Measurements from ENCODE around the gene CASZ1.

The CASZ1 gene

DNA sequence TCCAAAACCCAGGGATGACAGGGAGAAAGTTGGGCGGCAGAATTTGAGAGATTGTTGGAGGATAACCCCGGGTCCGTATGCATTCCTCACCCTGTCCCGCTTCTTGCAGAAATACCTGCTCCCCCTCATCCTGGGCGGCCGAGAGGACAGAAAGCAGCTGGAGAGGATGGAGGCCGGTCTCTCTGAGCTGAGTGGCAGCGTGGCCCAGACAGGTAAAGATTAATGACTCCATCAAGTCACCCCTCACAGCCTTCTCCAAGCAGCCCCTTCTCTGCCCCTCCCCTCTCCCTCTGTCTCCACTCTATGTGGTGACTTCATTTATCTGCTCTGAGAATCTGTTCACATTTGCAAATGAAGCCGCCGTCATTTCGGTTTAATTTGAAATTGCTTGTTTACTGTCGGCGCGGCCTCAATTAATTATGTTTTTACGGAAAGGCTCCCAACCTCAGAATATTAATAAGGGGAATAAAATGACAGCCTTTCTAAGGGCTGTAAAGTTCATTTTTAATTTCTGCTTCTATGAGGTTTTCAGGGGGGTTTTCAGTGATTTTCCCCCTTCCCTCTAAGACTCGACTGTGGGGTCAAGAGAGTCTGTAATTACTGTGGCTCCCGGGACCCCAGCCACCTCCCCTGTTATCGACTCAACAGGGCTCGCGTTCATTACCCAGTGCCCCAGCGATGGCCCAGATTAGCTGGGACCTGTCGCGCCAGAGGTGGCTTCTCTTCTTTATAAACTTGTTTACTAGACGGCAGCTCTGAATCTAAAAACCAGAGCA, 173.3 kb downstream of the CASZ1 start:
- no peak for DNase-seq (ENCODE audit: low read depth in 3 of 3)

DNA sequence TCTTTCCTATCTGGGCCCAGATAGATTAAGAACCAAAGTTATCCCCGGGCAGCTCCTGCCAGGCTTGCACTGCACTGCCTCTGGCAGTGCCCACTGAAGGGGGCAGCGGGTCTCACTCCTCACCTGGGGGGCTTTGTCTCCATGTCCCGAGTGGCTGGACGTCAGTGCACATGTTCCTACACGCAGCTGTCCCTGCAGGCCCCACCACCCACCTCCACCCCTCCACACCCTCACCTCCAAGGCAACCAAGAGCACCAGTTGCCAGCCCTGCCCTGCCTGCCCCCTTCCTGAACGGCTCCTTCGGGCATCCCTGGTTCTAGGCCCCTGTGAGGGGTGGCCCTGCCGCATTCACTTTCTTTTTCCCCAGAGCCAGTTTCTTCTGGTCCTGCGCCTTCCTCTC, 174.5 kb downstream of the CASZ1 start:
- no peak for DNase-seq (ENCODE audit: low read depth in 3 of 3)

DNA sequence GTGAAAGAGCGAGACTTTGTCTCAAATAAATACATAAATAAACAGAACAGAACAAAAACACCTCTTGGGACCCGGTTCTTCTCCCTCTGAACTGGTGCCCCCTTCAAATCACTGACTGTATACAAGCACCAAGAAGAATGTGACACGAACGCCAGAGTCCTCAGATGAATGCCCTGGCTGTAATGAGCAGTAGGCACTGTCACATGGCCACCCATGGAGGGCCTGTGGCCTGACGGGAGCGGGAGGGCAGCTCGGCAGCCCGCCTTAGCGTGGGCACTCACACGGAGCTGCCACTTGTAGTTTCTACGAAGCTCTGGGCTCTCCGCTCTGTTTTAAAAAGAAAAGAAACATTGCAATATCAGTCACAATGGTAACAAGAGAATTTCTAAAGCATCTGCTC, 175.7 kb downstream of the CASZ1 start:
- DNase-seq (ENCODE audit: low read depth in 3 of 3) = no peak

DNA sequence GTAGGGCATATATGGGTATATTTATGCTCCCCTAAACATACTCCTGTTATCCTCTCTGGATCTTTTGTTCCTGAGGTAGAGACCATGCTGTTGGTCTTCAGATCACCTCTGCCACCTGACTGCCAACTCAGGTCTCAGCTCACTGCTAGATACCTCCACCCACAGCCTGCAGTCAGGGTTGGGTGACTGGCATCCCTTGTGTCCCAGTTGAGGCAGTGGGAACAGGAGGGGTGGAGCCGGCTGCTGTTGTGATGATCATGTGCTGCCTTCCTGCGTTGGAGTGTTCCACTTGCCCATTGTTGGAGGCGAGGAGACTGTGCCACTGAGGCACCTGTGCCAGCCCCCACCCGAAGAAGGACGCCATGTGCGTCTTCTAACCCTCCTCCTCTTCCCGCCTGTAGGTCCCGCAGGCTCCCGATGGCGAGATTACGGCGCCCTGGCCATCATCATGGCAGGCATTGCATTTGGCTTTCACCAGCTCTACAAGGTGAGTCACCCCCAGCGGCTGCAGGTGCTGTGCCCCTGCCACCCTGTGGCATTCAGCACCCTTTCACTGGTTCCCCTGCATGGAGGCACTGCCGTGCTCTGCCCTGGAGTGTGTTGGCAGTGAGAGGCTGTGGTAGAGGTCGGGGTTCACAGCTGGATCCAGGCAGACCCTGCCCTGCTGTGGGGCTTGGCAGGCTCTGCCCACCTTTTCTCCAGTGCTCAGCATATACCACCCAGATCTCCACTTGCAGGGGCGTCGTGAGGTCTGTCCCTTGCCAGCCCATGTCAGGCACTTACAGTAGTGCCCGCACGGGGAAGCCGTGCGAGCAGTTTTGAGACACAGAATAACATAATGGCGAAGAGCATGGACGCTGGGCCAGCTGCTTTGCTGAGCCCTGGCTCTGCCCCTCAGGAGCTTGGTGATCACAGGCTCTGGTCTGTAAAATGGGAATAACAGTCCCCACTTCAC, 178.2 kb downstream of the CASZ1 start:
- DNase-seq (ENCODE audit: low read depth in 3 of 3) = no peak

DNA sequence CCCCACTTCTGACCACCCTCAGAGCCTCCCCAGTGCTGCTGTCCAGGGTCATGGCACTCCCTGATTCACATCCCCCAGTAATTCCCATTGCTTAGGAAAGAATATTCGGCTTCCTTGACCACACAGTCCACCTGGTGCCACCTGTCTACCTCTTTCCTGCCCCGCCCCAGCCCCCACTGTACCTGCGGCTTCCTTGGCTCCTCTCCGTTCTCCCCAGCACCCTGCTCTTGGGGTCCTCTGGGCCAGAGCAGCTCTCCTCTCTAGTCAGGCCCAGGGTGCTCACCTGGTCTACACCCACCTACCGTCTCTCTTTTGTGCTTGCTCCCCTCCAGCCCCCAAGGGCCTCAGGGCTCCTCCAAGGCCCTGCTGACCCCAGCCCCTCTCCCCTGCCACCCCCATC, 179.1 kb downstream of the CASZ1 start:
- no peak for DNase-seq (ENCODE audit: low read depth in 3 of 3)

DNA sequence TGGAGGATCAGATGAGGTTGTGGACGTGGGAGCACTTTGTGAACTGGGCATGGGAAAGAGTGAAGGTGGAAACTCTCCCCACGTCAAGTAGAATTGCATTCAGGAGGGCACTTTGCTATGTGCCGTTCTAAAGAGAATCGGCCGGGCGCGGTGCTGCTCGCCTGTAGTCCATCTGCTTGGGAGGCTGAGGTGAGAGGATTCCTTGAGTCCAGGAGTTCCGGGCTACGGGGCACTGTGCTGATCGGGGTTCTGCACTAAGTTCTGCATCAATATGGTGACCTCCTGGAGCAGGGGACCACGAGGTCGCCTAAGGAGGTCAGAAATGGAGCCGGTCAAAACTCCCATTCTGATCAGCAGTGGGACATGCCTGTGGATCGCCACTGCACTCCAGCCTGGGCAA, 179.8 kb downstream of the CASZ1 start:
- DNase-seq (ENCODE audit: low read depth in 3 of 3) = no peak

DNA sequence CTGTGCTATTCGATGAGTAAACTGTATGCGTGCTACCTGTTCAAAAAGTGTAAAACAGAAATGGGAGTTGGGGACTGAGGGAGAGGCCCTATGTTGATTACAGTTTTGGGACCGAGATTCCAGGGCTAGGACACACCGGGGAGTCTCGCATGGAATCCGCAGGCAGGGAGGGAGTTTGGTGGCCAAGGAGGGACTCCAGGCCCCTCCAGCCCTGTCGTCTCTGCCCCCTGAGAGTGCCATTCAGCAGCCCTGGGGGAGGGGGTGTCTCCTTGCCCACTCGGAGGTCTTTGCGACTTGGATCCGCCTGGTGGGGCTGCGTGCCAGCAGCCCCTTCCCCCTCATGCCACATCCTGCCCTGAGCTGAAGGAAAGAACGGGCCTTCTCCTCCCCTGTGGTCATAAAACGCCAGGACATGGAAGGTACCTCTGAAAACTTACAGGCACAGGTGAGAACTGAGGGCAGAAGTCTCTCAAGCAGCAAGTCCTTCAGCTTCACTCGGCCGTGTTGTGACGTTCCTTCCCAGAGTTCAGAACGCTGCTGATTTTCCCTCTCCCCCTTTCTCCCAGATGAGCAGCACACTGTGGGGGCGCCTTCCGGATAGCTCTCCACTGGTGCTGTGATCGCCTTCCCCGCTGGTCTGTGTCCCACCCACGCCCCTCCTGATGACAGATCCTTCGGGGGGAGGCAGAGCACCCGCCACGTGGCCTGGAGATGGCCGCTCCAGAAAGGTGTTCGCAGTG, 180.3 kb downstream of the CASZ1 start:
- DNase-seq (ENCODE audit: low read depth in 3 of 3) = no peak

DNA sequence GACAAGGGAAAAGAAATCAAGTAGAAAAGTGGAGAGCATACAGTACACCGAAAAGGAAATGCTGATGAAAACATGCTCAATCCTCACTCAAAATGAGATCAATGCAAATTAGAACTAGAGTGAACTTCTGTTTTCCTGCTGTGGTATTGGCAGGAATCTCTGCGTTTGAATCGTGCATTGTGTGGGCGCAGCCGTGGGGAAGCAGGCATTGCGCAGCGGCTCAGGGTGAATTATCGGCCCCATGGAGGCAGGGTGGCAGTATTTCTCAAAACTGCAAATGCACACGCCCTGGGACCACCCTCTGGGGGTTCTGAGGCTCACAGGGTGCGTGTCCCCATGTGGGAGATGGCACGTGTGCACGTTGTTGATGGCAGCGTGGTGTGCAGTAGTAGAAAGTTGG, 181.1 kb downstream of the CASZ1 start:
- no peak for DNase-seq (ENCODE audit: low read depth in 3 of 3)

DNA sequence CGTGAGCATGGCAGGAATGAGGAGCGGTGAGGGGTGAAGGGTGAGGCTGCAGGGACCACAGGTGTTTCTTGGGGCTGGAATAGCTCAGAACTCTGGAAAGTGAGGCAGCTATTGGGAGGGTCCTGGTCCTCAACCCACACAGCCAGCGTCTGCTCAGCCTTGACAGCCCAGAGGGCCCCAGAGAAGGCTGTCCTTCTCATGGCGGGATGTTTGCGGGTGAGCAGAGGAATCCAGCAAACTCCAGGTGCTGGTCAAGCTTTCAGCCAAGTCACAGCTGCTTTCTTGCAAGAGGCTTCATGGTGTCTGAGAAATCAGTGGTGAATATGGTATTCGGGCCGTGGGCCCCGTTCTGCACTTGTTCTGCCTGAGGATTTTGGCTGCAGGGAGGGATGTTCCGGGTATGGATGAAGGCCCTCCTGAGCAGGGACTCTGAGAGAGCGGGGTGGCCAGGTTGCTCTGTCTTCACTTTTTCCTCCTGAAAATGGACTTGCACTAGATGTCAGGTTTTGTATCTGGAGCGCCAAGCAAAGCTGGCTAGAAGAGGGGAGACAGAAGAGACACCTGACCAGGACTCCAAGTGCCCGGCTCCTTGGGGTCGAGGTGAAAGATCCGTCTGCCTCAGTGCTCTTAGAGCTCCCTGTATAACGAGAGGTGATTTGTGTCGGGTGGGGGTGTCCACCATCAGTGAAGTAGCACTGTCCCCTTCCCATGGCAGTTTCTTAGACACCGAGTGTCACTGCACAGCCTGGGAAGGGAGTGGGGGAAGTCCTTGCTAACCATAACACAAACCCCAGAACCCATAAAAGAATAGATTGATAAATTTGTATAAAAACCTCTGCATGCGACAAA, 181.8 kb downstream of the CASZ1 start:
- DNase-seq (ENCODE audit: low read depth in 3 of 3) = no peak

DNA sequence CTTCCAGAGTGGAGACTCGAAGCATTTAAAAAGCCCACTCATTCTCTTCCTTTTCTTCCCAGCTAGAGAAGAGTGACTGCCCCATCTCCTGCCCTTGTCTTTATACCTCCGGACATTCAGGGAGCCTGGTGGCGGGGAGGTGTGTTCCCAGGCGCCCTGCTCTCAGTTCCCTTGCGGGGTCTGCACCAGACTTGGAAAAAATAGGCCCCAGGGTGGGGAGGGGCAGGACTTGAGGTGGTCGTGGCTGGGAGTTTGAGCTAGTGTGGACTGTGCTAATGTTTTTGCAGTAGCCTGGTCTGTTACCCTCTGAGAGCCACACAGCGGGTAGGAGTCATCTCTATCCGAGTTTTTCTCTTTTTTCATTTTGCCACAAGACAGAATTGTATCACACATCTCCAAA, 182.6 kb downstream of the CASZ1 start:
- no peak for DNase-seq (ENCODE audit: low read depth in 3 of 3)

DNA sequence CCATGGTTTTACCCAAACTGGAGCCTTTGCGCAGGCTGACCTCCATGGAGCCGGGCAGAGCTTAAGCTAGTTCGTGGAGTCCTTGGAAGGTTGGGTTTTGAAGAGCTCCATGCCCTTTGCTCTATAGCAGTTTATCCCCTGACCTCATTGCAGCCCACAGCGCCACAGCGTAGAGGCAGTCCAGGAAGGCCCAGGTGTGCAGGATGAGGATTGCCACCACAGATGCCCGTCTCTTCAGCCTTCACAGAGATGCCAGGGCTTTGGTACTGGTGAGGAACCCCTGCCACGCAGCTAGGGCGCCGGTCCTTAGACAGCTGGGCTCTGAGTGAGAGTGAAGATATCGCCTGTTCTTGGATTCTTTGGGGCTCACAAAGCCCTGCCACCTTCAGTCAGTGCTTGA, 183.1 kb downstream of the CASZ1 start:
- DNase-seq (ENCODE audit: low read depth in 3 of 3) = no peak

DNA sequence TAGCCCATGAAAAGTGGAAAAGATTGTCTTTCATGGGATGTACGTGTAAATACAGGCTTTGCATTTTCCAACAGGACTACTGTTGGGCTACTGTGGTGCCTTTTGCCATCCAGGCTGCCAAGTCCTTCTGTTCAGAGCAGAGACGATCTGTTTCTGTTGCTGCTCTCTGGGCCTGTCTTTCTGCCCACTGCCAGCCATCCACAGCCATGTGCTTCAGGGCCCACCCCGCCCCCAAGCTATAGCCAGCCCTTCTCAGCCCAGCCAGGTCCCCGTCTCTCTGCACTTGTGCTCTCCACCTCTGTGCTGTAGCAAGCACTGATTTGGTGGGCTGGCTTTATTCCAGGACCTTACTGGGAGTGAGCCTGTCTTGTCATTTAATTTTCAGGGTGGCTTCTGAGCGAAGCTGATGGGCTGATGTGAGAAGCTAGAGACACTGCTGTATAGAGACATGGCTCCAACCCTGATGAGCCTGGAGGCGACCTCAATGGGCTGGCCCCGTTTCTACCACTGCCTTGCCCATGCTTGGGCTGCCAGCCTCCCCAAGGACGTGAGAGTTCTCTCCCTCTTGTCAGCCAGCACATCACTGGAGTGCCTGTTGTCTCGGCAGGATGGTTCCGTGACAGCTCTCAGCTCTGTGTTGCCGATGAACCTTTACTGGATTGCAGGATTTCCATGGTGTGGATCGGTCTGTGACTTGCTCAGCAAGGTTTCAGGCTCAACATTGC, 183.8 kb downstream of the CASZ1 start:
- no peak for DNase-seq (ENCODE audit: low read depth in 3 of 3)

DNA sequence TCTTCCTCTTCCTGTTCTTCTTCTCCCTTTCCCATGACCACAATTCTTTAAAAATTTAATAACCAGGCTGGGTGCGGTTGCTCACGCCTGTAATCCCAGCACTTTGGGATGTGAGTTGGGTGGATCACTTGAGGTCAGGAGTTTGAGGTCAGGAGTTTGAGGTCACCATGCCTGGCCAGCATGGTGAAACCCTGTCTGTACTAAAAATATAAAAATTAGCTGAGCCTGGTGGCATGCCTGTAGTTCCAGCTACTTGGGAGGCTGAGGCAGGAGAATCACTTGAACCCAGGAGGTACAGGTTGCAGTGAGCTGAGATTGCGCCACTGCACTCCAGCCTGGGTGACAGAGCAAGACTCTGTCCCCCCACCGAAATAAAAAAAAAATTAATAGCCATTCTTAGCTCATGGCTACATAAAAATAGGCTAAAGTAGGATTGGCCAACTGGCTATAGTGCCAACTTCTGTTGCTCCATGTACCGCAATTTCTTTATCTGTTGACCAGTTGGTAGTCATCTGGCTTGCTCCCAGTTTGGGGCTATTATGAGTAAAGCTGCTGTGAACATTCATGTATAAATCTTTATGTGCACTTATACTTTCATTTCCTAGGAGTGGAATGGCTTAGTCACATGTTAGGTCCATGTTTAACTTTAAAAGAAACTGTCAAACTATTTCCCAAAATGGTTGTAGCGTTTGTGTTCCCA, 185.4 kb downstream of the CASZ1 start:
- DNase-seq (ENCODE audit: low read depth in 3 of 3) = no peak

DNA sequence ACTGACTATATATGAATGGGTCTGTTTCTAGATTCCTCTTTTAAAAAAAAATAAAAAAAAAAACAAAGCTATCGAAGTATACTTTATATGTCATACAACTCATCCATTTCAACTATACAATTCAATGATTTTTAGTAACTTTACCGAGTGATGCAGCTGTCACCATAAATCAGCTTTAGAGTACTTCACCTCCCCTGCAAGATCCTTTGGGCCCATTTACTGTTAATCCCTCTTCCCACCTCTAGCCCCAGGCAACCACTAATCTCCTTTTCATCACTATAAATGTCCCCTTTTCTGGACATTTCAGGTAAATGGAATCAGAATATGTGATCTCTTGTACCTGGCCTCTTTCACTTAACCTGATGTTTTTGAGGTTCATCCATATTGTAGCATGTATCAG, 187.8 kb downstream of the CASZ1 start:
- no peak for DNase-seq (ENCODE audit: low read depth in 3 of 3)

DNA sequence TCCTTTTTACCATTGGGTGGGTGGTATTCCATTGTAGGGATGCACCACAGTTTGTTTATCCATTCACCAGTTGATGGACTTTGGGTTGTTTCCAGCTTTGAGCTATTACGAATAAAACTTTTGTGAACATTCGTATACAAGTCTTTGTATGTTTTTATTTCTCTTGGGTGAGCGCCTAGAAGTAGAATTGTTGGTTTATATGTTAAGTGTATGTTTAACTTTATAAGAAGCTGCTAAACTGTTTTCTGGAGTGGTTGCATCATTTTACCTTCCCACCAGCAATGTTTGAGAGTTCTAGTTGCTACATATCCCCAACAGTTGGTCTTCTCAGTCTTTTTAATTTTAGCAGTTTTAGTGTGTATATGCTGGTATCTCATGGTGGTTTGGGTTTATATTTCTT, 189.2 kb downstream of the CASZ1 start:
- no peak for DNase-seq (ENCODE audit: low read depth in 3 of 3)

DNA sequence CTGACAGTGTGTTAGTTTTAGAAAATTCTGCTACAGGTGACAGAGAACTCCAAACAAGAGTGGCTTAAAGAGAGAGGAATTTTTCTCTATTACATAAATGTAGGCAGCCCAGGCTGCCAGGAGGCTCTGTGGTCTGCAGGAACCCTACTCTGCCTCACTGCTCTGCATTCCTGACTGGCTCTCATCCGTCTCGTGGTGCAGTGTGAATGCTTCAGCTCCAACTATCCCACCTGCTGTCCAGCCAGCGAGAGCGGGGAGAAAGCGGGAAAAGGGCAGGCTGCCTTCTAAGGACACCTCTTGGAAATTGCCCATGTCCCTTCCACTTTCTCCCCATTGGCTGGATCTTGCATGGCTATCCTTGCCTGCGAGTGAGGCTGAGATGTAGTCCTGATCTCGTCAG, 190.4 kb downstream of the CASZ1 start:
- DNase-seq (ENCODE audit: low read depth in 3 of 3) = no peak

DNA sequence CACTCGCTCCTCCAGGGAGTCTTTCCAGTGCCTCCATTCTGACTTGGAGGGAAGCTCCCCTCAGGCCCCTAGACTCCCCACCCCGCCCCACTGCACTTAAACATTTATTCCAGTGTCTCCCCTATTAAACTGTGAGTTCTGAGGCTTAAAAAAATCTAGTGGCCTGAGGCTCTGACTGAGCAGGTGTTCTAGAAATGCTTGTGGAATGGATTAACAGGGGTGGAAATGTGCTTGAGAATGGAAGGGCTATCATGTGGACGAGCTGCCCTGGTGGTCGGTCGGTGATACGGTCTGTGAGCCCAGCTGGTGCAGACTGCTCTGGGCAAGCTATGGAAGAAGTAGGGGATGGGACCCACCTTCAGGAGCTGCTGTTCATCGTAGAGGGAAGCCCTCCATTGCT, 191.5 kb downstream of the CASZ1 start:
- DNase-seq (ENCODE audit: low read depth in 3 of 3) = no peak

DNA sequence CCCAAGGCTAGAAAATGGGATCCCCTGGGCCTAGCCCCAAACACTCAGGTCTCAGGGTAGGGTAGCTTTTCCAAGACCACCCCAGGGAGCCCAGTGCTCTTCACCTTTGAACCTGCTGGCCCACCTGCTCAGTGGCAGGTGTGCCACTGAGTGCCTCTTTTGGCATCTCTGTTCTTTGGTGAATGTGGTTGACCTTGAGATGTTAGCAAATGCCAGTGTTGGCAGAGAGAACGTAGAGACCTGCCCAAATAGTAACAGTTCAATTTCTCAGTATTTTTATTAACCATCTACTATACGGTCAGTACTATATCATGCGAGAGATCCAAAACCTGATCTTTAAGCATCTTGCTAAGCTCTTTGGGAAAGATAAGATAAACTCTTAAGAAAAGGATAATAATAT, 193.5 kb downstream of the CASZ1 start:
- no peak for DNase-seq (ENCODE audit: low read depth in 3 of 3)

DNA sequence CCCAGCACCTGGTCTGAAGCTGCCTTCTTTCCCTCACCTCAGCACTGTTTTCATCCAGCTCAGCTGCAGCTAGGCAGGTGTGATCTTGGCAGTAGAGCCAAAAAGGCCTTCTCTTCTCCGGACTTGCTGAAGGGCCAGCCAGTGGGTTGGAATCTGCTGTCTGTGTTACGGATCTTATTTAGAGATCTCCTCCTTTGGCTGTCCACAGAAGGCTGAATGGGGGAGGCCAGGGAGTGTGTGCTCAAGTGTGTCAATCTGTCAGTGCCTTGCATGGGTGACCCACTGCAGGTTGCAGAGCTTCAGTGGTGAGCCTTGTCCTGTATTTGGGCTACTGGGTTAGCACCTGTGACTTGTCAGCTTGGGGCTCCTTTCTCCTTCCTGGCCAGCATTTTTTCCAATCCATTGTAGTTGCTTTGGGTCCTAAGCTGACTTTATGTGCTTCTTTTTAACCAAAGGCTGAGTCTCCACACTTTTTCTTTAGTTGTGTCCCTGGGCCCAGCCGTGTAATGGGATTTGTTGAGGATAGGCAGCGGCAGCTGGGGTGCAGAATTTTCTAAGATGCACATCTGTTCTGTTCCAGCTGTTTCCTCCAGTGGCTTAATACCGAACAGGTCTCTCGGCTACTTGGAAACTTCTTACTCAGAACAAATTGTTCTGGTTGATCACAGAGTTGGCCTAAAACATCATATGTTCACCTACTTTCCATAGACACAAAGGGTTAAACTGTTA, 194.9 kb downstream of the CASZ1 start:
- DNase-seq (ENCODE audit: low read depth in 3 of 3) = no peak

Data from stimulated activated CD4-positive, alpha-beta T cell treated with anti-CD3 and anti-CD28 coated beads, TNF-alpha, amount 100 ng/mL, for 48 hours (primary cell).